Central memory CD4-positive, alpha-beta T cell (primary cell): Measurements from ENCODE around the gene EBI3.
"Not testable (repeated sequence)": the region's sequence is repeated elsewhere in the genome, so short reads cannot be mapped to it uniquely, and the experiment has no call there.

Source experiments
- DNase-seq: peaks from one replicate; pipeline ENCODE4 v3.0.0; 2022

EBI3 gene

GRCh38 chr19:4200940-4201542 is 28.3 kb upstream of the EBI3 start:
- DNase-seq: no peak

GRCh38 chr19:4201798-4202197 is 27.5 kb upstream of the EBI3 start:
- DNase-seq: no peak

- DNase-seq: no peak
Measured at GRCh38 chr19:4206818-4207484, 22.4 kb upstream of the EBI3 start.

- DNase-seq: no peak
Measured at GRCh38 chr19:4208385-4209094, 20.8 kb upstream of the EBI3 start.

- DNase-seq: no peak
Measured at GRCh38 chr19:4210166-4210731, 19.1 kb upstream of the EBI3 start.

GRCh38 chr19:4213116-4213515 is 16.2 kb upstream of the EBI3 start:
- no peak for DNase-seq

- DNase-seq: no peak
Measured at GRCh38 chr19:4215807-4216206, 13.5 kb upstream of the EBI3 start.

- no peak for DNase-seq
Measured at GRCh38 chr19:4216846-4217245, 12.5 kb upstream of the EBI3 start.

GRCh38 chr19:4217429-4218264 is 11.7 kb upstream of the EBI3 start:
- no peak for DNase-seq

- not testable (repeated sequence) for DNase-seq
Measured at GRCh38 chr19:4218523-4218922, 10.8 kb upstream of the EBI3 start.

GRCh38 chr19:4220188-4220587 is 9.1 kb upstream of the EBI3 start:
- no peak for DNase-seq

- no peak for DNase-seq
Measured at GRCh38 chr19:4224470-4224869, 4.9 kb upstream of the EBI3 start.

GRCh38 chr19:4225885-4226284 is 3.4 kb upstream of the EBI3 start:
- DNase-seq: no peak

- DNase-seq: no peak
Measured at GRCh38 chr19:4227771-4228170, 1.6 kb upstream of the EBI3 start.

- no peak for DNase-seq
Measured at GRCh38 chr19:4228765-4229178, 551 bp upstream of the EBI3 start.

- DNase-seq: not testable (repeated sequence)
Measured at GRCh38 chr19:4230237-4230636, 914 bp downstream of the EBI3 start.

- not testable (repeated sequence) for DNase-seq
Measured at GRCh38 chr19:4231521-4231920, 2.2 kb downstream of the EBI3 start.

GRCh38 chr19:4232139-4232538 is 2.8 kb downstream of the EBI3 start:
- DNase-seq: not testable (repeated sequence)

- no peak for DNase-seq
Measured at GRCh38 chr19:4232614-4233281, 3.4 kb downstream of the EBI3 start.

- DNase-seq: peak; percentile 33
Measured at GRCh38 chr19:4233282-4233853, 4.0 kb downstream of the EBI3 start.

- DNase-seq: no peak
Measured at GRCh38 chr19:4234142-4234861, 5.0 kb downstream of the EBI3 start.
